ENCODE results near the gene MYL9.

Gene MYL9

GRCh38 chr20:36593347-36593929 is 52.1 kb downstream of the MYL9 start:
- peaks cover 17% of the 10 kb centered on the region for H3K36me3 ChIP-seq (ENCODE audit: insufficient read depth, low read length)
- H3K9ac ChIP-seq (ENCODE audit: low read length) = no peak overlapping the region
- no peak overlapping the region for H3K4me3 ChIP-seq (ENCODE audit: low read depth in 1 of 2, low read length in 2 of 2)
- H3K27ac ChIP-seq (ENCODE audit: low read depth, low read length) = no peak overlapping the region
- no peaks in the 10 kb centered on the region for H3K9me3 ChIP-seq (ENCODE audit: low read length)
- H3K27me3 ChIP-seq (ENCODE audit: control insufficient read depth in 1 of 2, insufficient read depth in 2 of 2, low read length in 2 of 2) = no peaks in the 10 kb centered on the region
- H3K4me1 ChIP-seq (ENCODE audit: insufficient read depth, low read length) = peaks cover 1% of the 10 kb centered on the region

- Histone ChIP-seq H3K27ac (ENCODE audit: low read depth, low read length) (no peak overlapping the region), H3K36me3 (ENCODE audit: insufficient read depth, low read length) (no peaks in the 10 kb centered on the region), H3K27me3 (ENCODE audit: control insufficient read depth in 1 of 2, insufficient read depth in 2 of 2, low read length in 2 of 2) (no peaks in the 10 kb centered on the region), H3K9me3 (ENCODE audit: low read length) (no peaks in the 10 kb centered on the region), H3K4me3 (ENCODE audit: low read depth in 1 of 2, low read length in 2 of 2) (no peak overlapping the region), H3K9ac (ENCODE audit: low read length) (no peak overlapping the region), H3K4me1 (ENCODE audit: insufficient read depth, low read length) (peaks cover 10% of the 10 kb centered on the region)
Measured at GRCh38 chr20:36599912-36600345, 58.6 kb downstream of the MYL9 start.
